ENCODE measurements around the gene ERICH2.
"Not testable (repeated sequence)": the region's sequence is repeated elsewhere in the genome, so short reads cannot be mapped to it uniquely, and the experiment has no call there.

ERICH2 gene

DNA sequence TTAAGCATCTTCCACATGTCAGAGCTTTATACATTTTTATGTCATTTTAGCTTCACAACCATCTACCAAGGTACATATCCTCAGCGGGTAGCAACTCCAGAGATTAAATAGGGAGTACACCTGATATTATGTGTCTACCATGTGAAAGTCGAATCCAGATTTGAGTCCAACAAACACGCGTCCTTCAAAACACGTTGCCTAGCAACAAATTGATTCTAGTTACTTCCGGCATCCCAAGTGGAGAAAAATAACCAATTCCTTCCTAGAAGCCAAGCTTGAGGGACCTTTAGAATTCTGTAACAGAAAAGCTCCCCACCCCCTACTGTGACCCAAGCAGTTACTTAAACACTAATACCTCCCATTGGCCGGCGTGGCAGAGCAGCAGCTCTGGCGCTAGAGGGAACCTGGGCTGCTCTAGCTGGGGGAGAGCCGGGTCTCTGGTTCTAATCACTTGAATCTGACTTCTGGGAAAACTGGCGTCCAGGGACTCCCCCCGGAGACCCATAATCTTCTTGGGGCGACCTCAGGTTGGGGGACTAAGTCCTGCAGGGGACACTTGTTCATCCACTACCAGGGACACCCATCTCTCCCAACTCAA, at the start of gene ERICH2:
ERICH2 (plus strand) TSS at position 371 of the 598 bp plus-strand sequence. CDS start 304 bp downstream, outside the sequence.
- peak in 1 of 2 donors; percentile 20 for DNase-seq

- no peak for DNase-seq
Observed at GRCh38 chr2:170721678-170722077, 48.5 kb upstream of the ERICH2 start.

- DNase-seq = no peak
Observed at GRCh38 chr2:170722301-170722700, 47.9 kb upstream of the ERICH2 start.

GRCh38 chr2:170723446-170723958, 46.7 kb upstream of the ERICH2 start:
- no peak for DNase-seq

DNA sequence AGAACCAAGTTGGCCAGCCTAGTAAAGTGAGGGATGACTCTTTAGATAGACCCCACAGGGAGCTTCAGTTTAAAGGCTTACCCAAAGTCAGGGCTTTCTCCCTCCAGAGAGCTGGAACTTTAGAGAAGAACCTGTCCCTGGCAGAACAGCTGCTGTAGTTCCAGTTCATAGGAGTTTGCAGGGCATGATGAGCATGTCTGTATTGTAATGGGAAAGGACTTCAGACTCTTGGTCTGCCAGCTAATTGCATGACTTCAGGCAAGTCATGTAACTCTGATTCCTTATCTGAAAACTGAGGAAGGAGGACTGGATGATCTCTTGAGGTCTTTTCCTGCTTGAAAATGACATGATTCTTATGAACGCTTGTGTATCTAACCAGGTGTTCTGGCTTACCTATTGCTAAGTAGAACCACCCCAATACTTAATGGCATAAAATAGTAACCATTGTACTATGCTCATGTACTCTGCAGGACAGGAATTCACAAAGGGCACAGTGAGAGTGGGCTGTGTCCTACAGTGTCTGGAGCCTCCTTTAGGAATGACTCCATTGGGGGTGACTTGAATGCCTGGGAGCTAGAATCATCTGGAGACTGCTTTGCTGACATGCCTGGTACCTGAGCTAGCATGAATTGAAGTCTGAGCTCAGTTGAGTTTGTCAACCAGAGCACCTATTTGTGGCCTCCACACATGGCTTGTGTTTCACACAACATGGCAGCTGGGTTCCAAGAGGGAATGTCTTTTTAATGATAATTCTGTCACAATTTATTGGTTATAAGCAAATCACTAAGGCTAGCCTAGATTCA, 36.2 kb upstream of the ERICH2 start:
- DNase-seq = no peak

DNA sequence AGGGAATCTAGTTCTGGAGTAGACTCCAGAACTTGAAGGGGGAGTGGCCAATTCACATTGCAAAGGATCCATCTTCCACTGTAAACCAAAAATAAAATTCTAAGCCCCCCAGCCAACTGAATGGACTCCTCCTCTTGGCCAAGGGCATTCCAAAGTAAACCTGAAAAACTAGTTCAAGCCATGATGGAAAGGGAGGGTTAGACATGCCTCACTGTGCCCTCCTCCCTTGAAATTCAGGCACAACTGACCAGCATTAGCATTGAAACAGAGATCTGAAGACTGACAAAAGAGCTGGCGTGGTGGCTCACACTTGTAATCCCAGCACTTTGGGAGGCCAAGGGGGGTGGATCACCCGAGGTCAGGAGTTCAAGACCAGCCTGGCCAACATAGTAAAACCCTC, 35.6 kb upstream of the ERICH2 start:
- DNase-seq = not testable (repeated sequence)

DNA sequence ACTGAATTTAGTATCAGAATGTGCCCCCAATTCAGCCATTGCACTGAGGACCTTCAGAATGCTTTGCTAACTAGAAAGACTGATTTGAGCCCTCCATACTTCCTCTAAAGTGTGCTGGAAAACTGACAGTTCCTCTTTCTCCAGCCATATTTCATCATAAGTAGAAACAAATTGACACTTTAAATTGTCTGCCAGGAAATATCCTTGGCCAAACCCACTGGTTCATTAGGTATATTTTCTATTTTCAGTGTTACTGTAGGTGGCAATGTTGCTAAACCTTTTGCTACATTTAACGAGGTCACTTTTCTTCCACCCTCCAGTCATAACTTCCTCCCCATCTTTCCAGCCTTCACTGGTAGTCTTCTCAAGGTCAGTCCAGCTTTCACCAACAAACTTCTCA, 33.5 kb upstream of the ERICH2 start:
- DNase-seq = no peak

- no peak for DNase-seq
Observed at GRCh38 chr2:170737406-170737805, 32.8 kb upstream of the ERICH2 start.

- DNase-seq = no peak
Observed at GRCh38 chr2:170737821-170738220, 32.4 kb upstream of the ERICH2 start.

DNA sequence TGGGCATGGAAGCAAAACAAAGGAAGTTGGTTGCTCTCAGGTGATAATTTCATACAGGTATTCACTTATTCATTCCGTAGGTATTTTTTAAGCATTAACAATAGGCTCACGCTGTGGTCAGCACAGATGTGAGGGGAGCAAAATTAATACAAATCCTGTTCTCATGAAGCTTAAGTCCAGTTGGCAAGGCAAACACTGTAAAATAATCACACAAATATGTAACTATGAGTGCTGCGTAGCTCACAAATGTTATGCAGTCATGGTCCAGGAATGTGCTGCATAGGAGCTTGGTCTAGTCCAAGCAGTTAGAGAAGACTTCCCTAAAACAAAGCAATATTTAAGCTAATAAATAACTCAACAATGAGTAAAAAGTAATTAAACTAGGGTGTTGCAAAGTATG, 31.1 kb upstream of the ERICH2 start:
- DNase-seq = no peak

GRCh38 chr2:170739507-170740046, 30.6 kb upstream of the ERICH2 start:
- no peak for DNase-seq

DNA sequence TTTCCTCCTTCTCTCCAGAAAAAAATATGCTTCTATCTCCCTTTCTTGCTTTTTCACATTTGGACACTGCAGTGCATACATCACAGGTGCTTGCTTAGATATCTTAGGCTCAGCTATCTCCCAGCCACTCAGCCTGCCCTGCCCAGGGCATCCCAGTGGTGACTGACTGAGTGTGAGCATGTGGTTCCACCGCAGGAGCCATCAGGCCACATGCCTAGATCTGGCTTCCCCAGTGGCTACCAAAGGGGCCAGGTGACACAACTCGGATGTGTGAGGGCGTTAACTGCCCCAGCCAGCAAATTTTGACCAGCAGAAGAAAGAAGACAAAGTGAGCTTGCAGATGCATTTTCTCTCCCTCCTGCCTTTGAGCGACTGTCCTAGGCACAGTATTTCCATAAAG, 29.5 kb upstream of the ERICH2 start:
- no peak for DNase-seq

DNA sequence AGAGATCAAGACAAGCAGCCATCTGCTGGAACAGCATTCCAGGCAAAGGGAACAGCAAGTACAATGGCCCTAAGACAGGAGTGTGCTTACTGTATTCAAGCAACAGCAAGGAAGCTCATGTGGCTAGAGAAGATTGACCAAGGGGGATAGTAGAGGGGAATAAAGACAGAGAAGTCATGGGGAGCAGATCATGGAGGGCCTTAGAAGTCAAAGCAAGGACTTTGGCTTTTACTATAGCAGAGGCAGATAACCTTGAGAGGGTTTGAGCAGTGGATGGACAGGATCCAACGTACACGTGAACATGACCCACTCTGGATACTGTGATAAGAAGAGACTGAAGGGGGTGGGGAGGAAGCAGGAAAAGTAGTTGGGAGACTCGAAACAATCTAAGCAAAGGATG, 28.2 kb upstream of the ERICH2 start:
- no peak for DNase-seq

- DNase-seq = no peak
Observed at GRCh38 chr2:170742896-170743529, 27.2 kb upstream of the ERICH2 start.

- DNase-seq = no peak
Observed at GRCh38 chr2:170743530-170744239, 26.5 kb upstream of the ERICH2 start.

DNA sequence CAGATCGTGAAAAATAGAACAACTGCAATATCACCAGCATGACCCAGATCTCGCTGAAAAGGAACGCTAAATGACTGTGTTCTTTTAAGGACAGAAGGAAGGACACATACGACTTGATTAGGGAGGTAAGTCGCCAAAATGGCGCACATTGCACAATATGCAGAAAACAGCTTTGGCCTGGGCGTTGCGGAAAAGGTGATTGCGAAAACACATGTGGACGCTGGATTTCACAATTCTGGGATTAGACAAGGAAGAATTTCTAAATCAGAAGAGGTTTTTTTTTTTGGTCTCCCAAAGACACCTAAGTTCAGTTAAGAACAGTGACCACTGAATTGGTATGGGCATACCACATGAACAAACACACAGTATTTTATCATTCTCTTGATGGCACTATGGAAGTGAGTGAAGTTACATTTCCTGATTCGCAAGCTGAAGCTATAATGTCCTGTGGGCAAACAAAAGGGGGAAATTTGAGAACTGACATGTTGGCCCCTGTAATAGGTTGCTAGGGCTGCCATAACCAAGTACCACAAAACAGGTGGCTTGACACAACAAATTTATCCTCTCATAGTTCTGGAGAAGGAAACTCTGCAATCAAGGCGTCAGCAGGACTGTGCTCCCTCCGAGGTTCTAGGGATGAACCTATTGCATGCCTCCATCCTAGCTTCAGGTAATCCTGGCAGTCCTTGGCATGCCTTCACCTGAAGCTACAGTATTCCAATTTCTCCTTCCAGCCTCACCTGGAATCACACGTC, 25.8 kb upstream of the ERICH2 start:
- no peak for DNase-seq

- no peak for DNase-seq
Observed at GRCh38 chr2:170745305-170745704, 24.9 kb upstream of the ERICH2 start.

DNA sequence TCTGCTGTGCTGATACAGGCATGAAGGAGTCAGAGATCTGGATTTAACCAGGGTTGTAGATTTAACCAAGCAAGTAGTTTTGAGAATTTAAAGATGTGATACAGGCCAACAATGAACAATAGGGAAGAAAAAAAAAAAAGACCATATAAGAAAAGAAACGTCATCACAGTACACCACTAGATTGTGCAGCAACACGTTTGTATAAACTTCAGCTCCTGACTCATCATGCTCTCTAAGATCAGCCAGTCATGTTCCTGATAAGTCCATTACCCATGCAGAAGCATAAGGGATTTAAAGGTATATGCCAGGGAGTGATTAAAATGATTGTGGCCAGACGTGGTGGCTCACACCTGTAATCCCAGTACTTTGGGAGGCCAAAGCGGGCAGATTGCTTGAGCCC, 22.3 kb upstream of the ERICH2 start:
- DNase-seq = no peak

DNA sequence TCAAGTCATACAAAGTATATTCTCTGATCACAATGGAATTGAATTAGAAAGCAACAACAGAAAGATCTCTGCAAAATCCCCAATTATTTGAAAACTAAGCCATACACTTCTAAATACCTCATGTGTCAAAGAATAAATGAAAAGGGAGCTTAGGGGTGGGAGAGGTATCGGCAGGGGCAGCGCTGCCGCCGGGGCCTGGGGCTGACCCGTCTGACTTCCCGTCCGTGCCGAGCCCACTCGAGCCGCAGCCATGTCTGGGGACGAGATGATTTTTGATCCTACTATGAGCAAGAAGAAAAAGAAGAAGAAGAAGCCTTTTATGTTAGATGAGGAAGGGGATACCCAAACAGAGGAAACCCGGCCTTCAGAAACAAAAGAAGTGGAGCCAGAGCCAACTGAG, 18.6 kb upstream of the ERICH2 start:
- DNase-seq = not testable (repeated sequence)

GRCh38 chr2:170761572-170761971, 8.6 kb upstream of the ERICH2 start:
- DNase-seq = no peak

- no peak for DNase-seq
Observed at GRCh38 chr2:170762760-170763159, 7.4 kb upstream of the ERICH2 start.

- DNase-seq = no peak
Observed at GRCh38 chr2:170763232-170763631, 6.9 kb upstream of the ERICH2 start.

All from bone marrow (tissue), 2 donors.